HG03064 (cell line): ENCODE results near the gene PCK2.
A peak's percentile ranks its signal among the peaks of the same experiment; 100 is the strongest.

ENCODE experiments used
- ATAC-seq: cut with Tn5 transposase; IDR thresholded peaks from one replicate; pipeline ENCODE4 v1.9.1; 2021; ENCODE audit warnings: low read depth; ENCODE audit not compliant: unreplicated experiment

PCK2 gene

GRCh38 chr14:24135584-24135833 lies 41.4 kb downstream of the PCK2 start:
- ATAC-seq, result no peak

- peak; percentile 79 for ATAC-seq
These were observed 41.9 kb downstream of the PCK2 start, which contains the start of gene PSME1 for GRCh38 chr14:24135834-24136683. Gene PSME1, plus strand, starts transcription at chr14:24136194. Its CDS starts 69 bp downstream, at chr14:24136263.

- ATAC-seq, result no peak
These were observed 42.8 kb downstream of the PCK2 start for GRCh38 chr14:24136684-24137528.

DNA sequence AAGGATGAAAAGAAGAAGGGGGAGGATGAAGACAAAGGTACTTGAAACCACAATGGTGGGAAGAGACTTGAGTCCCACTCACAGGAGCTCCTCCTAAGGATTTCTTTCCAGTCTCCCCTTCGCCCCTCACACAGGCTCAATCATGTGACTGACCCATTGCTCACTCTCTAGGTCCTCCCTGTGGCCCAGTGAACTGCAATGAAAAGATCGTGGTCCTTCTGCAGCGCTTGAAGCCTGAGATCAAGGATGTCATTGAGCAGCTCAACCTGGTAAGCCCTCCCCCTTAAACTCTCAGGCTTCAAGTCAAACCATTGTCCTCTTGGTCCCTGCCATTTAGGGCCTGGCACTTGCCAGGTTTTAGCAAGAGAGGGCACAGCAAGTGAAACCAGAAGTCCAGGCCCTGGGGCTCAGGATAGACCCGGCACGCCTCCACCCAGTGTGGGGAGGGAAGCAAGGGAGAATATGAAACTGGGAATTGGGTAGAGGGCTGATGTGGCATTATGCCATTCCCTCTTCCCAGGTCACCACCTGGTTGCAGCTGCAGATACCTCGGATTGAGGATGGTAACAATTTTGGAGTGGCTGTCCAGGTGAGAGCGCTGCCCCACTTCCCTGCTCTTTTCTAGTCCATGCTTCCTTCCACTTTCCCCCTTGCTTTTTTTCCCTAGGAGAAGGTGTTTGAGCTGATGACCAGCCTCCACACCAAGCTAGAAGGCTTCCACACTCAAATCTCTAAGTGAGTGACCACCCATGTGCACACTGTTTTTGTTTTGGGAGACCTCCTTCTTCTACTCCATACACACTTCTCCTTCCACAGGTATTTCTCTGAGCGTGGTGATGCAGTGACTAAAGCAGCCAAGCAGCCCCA lies 43.7 kb downstream of the PCK2 start:
- ATAC-seq, result no peak

DNA sequence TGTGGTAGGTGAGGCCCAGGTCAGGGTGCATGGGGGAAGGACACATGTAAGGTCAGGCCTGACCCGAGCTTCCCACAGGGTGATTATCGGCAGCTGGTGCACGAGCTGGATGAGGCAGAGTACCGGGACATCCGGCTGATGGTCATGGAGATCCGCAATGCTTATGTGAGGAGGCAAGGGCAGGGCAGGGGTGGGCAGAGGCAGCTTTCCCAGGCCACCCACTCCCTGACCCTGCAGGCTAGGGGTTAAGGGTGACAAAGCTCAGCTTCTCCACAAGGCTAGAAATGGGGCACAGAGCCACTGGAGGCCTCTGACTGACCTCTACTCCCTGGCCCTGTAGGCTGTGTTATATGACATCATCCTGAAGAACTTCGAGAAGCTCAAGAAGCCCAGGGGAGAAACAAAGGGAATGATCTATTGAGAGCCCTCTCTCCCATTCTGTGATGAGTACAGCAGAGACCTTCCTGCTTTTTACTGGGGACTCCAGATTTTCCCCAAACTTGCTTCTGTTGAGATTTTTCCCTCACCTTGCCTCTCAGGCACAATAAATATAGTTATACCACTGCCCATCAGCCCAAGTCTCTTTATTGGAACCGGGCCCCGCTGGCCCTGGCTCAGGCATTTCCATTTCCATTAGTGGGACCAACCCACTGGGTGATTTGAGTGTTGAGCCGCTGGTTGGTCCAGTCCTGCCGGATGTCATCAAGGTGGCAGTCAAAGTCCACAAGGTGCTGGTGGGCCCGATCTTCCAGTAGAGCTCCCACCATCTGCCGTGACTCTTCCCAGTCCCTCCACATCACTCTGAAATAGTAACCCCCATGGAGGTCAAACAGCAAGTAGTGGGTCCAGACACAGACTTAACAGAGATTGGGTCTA lies 44.5 kb downstream of the PCK2 start:
- ATAC-seq, result no peak

DNA sequence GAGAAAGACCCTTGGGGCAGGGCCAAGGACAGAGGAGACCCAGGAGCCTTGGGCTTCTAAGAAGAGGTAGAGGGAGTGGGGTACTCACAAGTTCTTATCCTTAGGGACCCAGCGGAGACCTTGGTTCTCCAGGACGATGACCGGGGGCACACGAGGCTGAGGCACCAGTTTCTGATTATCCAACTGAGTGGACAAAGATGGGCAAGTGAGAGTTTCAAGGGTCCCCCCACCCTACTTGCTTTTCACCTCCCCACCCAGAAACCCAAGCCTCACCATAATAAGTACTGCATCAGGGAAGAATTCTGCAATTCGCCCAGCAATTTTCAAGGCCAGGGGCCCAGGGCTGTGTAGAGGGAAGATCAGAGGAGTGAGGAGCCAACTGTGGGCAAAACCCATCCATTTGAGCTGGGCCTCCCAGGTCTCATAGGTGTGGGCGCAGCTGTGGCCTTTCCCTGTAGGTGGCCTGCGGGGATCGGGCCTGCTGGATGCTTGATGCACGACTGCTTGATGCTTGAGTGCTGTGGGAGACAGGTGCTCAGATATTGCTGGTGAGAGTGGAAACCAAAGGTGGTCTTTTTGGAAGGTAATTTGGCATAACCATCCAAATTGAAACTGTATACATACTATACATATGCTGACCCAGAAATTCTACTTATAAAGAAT lies 45.3 kb downstream of the PCK2 start:
- no peak for ATAC-seq

GRCh38 chr14:24141097-24141880 lies 47.2 kb downstream of the PCK2 start, which contains the start of gene EMC9:
Gene EMC9, minus strand, starts transcription at chr14:24141591. Its CDS starts 287 bp downstream, at chr14:24141304.
- peak; percentile 76 for ATAC-seq

GRCh38 chr14:24143511-24143910 lies 49.4 kb downstream of the PCK2 start:
- ATAC-seq, result no peak

DNA sequence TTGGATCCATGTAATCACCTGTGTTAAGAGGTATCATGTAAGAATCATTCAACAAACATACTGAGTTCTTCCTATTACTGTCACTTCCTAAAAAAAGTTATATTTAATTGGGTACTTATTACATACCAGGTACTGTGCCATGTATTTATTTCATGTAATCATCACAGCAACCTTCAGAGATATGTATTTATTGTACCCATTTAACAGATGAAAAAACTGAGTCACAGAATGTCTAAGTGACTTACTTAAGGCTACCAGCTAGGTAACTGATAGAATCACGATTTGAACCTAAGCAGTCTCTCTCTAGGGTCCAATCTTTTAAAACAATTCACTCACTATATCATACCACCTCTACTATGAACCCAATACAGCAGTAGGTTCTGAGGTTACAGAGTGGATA lies 50.3 kb downstream of the PCK2 start:
- no peak for ATAC-seq

- no peak for ATAC-seq
These were observed 51.1 kb downstream of the PCK2 start for GRCh38 chr14:24145219-24145618.

GRCh38 chr14:24145690-24146452 lies 51.8 kb downstream of the PCK2 start:
- no peak for ATAC-seq

- peak; percentile 57 for ATAC-seq
These were observed 52.4 kb downstream of the PCK2 start, which contains the start of gene PSME2 for GRCh38 chr14:24146453-24146977. Gene PSME2, minus strand, starts transcription at chr14:24146610. Its CDS starts 29 bp downstream, at chr14:24146581.

GRCh38 chr14:24146978-24147760 lies 53.1 kb downstream of the PCK2 start, which contains the start of gene RNF31:
Gene RNF31, plus strand, starts transcription at chr14:24147498. Its CDS starts 201 bp downstream, at chr14:24147699.
- ATAC-seq, result peak; percentile 73

DNA sequence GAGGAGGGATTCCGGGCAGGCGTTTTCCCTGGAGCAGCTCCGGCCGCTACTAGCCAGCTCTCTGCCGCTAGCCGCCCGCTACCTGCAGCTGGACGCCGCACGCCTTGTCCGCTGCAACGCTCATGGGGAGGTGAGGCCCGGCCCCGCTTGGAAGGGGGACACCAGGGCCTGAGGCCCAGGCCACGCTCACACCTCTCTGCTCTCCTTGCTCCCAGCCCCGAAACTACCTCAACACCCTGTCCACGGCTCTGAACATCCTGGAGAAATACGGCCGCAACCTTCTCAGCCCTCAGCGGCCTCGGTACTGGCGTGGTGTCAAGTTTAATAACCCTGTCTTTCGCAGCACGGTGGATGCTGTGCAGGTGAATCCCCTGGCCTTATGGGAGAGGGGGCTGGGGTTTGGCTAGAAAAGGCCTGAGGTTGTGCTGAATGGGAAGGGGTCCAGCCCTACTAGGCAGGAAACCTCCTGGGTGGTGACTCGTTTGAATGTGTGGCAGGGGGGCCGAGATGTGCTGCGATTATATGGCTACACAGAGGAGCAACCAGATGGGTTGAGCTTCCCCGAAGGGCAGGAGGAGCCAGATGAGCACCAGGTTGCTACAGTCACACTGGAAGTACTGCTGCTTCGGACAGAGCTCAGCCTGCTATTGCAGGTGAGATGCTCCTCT lies 53.8 kb downstream of the PCK2 start:
- ATAC-seq, result no peak

DNA sequence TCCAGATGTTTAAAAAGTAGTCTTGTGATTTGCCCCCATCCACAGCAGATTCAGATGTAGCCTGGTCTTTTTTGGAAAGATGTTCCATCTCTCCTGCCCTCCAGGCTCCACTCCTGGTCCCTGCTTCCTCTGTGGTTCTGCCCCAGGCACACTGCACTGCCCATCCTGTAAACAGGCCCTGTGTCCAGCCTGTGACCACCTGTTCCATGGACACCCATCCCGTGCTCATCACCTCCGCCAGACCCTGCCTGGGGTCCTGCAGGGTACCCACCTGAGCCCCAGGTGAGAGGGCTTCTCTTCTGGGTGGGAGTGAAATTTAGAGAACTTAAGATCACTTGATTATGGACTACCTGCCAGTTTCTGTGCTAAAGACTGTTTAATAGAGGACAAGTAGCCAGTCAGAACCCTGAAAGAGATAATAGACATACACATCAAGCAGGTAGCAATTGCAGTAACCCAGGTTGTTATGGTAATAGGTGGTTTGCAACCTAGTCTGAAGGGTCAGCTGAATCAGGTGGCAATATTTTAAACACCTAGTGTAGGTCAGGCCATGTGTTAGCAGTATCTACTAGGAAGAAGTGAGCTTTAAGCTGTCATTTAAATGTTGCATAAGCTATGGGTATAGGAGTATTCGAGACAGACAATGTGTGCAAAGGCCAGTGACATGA lies 55.3 kb downstream of the PCK2 start:
- no peak for ATAC-seq
